ENCODE results near the gene NEK1. TPM values are rescaled to one million over a fixed set of nuclear protein-coding genes. Genes with fewer than 3 reads are reported as not detected.

NEK1 gene
- polyA plus RNA-seq, 1 donor (not counting 4 experiments of a cell fraction or from before 2014, with no cell fraction given) = 7.8 TPM

DNA sequence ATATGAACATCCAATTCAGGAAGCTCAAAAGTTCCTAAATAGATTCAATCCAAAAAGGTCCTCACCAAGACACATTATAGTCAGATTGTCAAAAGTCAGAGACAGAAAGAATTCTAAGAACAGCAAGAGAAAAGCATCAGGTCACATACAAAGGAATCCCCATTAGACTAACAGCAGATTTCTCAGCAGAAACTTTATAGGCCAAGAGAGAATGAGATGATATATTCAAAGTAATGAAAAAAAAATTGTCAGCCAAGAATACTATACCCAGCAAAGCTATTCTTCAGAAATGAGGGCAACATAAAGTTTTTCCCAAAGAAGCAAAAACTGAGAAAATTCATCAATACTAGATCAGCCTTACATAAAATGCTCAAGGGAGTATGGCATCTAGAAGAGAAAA, 235.0 kb downstream of the NEK1 start:
- TF ChIP-seq, protein P1, sequence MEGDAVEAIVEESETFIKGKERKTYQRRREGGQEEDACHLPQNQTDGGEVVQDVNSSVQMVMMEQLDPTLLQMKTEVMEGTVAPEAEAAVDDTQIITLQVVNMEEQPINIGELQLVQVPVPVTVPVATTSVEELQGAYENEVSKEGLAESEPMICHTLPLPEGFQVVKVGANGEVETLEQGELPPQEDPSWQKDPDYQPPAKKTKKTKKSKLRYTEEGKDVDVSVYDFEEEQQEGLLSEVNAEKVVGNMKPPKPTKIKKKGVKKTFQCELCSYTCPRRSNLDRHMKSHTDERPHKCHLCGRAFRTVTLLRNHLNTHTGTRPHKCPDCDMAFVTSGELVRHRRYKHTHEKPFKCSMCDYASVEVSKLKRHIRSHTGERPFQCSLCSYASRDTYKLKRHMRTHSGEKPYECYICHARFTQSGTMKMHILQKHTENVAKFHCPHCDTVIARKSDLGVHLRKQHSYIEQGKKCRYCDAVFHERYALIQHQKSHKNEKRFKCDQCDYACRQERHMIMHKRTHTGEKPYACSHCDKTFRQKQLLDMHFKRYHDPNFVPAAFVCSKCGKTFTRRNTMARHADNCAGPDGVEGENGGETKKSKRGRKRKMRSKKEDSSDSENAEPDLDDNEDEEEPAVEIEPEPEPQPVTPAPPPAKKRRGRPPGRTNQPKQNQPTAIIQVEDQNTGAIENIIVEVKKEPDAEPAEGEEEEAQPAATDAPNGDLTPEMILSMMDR (optimal IDR thresholded peaks at IDR 0.05 in 1 of 3, IDR thresholded peaks at IDR 0.05 in 1 of 3, conservative IDR thresholded peaks at IDR 0.05 in 1 of 3; ENCODE audit: extremely low read depth in 1 of 3, insufficient read depth in 2 of 3, low read length in 3 of 3) = no peak
- no peak for TF ChIP-seq EZH2 (IDR thresholded peaks at IDR 0.05; ENCODE audit: low read length)
- H3K9me1 ChIP-seq (ENCODE audit: control insufficient read depth, extremely low read depth, insufficient read depth, low read length) = no peaks in the 10 kb centered on the region
- H3K79me2 ChIP-seq (ENCODE audit: control insufficient read depth, insufficient read depth, low read length) = no peaks in the 10 kb centered on the region
- H3K4me3 ChIP-seq (ENCODE audit: control insufficient read depth in 2 of 3, extremely low read depth in 1 of 3, insufficient read depth in 2 of 3, low read depth in 1 of 3, low read length in 3 of 3) = no peak overlapping the region
- DNase-seq (ENCODE audit: low read depth, low spot score) (no peak), FAIRE-seq (no peak)
- no peaks in the 10 kb centered on the region for H3K4me1 ChIP-seq (ENCODE audit: control insufficient read depth, extremely low read depth, insufficient read depth, low read length)
- no peaks in the 10 kb centered on the region for H4K20me1 ChIP-seq (ENCODE audit: control insufficient read depth, extremely low read depth, insufficient read depth, low read length)
- no peaks in the 10 kb centered on the region for H3K36me3 ChIP-seq (ENCODE audit: control insufficient read depth in 2 of 2, extremely low read depth in 1 of 2, insufficient read depth in 2 of 2, low read length in 2 of 2)
- dilution Hi-C loops (cut with MboI; ENCODE audit: extremely low pct_ligation_motif_present, low sequenced_read_pairs) = no loop called here
- H2AFZ ChIP-seq (ENCODE audit: control insufficient read depth, low read length) = no peak overlapping the region
- H3K9ac ChIP-seq (ENCODE audit: control insufficient read depth, extremely low read depth, insufficient read depth, low read length) = no peak overlapping the region
- no peak overlapping the region for H3K27ac ChIP-seq (ENCODE audit: control insufficient read depth, insufficient read depth, low read length)
- H3K4me2 ChIP-seq (ENCODE audit: control insufficient read depth, extremely low read depth, insufficient read depth, low read depth, low read length) = no peak overlapping the region
- H3K27me3 ChIP-seq (ENCODE audit: control insufficient read depth, extremely low read depth, insufficient read depth, low read length) = no peaks in the 10 kb centered on the region
- no peaks in the 10 kb centered on the region for H3K9me3 ChIP-seq (ENCODE audit: control insufficient read depth, low read depth, low read length)

DNA sequence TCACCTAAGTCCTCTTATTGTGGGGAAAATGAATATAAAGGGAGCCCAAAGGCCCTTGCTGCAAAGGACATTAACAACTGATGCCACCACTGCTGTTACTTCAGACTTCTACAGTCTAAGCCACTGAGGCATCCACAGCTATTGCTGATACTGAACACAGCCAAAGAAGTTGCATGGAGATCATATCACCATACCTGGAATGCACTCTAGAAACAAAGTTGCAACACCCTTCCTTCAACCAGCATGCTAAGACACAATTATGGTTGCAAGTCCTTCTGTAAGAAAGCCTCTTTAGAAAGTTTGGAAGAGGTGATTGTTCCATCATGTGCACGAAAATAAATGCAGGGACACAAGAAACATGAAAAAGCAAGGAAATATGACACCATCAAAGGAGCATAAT, 236.0 kb downstream of the NEK1 start:
- FAIRE-seq = no peak
- Histone ChIP-seq H3K36me3 (ENCODE audit: control insufficient read depth in 2 of 2, extremely low read depth in 1 of 2, insufficient read depth in 2 of 2, low read length in 2 of 2) (no peaks in the 10 kb centered on the region), H4K20me1 (ENCODE audit: control insufficient read depth, extremely low read depth, insufficient read depth, low read length) (no peaks in the 10 kb centered on the region), H3K4me1 (ENCODE audit: control insufficient read depth, extremely low read depth, insufficient read depth, low read length) (no peaks in the 10 kb centered on the region), H3K27me3 (ENCODE audit: control insufficient read depth, extremely low read depth, insufficient read depth, low read length) (no peaks in the 10 kb centered on the region), H3K4me3 (ENCODE audit: control insufficient read depth in 2 of 3, extremely low read depth in 1 of 3, insufficient read depth in 2 of 3, low read depth in 1 of 3, low read length in 3 of 3) (no peak overlapping the region), H3K79me2 (ENCODE audit: control insufficient read depth, insufficient read depth, low read length) (no peaks in the 10 kb centered on the region), H2AFZ (ENCODE audit: control insufficient read depth, low read length) (no peak overlapping the region), H3K9me3 (ENCODE audit: control insufficient read depth, low read depth, low read length) (no peaks in the 10 kb centered on the region), H3K4me2 (ENCODE audit: control insufficient read depth, extremely low read depth, insufficient read depth, low read depth, low read length) (no peak overlapping the region), H3K9ac (ENCODE audit: control insufficient read depth, extremely low read depth, insufficient read depth, low read length) (no peak overlapping the region), H3K9me1 (ENCODE audit: control insufficient read depth, extremely low read depth, insufficient read depth, low read length) (no peaks in the 10 kb centered on the region), H3K27ac (ENCODE audit: control insufficient read depth, insufficient read depth, low read length) (no peak overlapping the region)
- no peak for TF ChIP-seq EZH2 (IDR thresholded peaks at IDR 0.05; ENCODE audit: low read length)
- TF ChIP-seq, protein P1 (optimal IDR thresholded peaks at IDR 0.05 in 1 of 3, IDR thresholded peaks at IDR 0.05 in 1 of 3, conservative IDR thresholded peaks at IDR 0.05 in 1 of 3; ENCODE audit: extremely low read depth in 1 of 3, insufficient read depth in 2 of 3, low read length in 3 of 3) = no peak
- DNase-seq (ENCODE audit: low read depth, low spot score) = no peak
- dilution Hi-C loops (cut with MboI; ENCODE audit: extremely low pct_ligation_motif_present, low sequenced_read_pairs) = no loop called here

All from keratinocyte (primary cell).